Measurements from ENCODE around the gene MSN. TPM values are rescaled to one million over a fixed set of nuclear protein-coding genes. Genes with fewer than 3 reads are reported as not detected.
"Not testable (repeated sequence)": the region's sequence is repeated elsewhere in the genome, so short reads cannot be mapped to it uniquely, and the experiment has no call there.

Gene MSN
- total RNA-seq, 2 experiments from 2014 or later, result 268 to 273 TPM

- no peaks in the 10 kb centered on the region for H3K27me3 ChIP-seq (ENCODE audit: control insufficient read depth in 1 of 2, insufficient read depth in 2 of 2, low read length in 2 of 2)
- Mint-ChIP-seq H3K27ac (no peak overlapping the region), H3K9me3 (no peaks in the 10 kb centered on the region), H3K36me3 (ENCODE audit: low read depth) (no peaks in the 10 kb centered on the region), H3K27me3 (no peaks in the 10 kb centered on the region), H3K4me3 (no peak overlapping the region), H3K4me1 (ENCODE audit: low read depth) (peaks cover 18% of the 10 kb centered on the region)
- intact Hi-C loops (cut with DNase I, micrococcal nuclease), result no loop called here
- DNase-seq (no peak), ATAC-seq (ENCODE audit: poor library complexity) (no peak)
- ChIA-PET CTCF (no interaction called here), POLR2A (no interaction called here)
- no peaks in the 10 kb centered on the region for H3K36me3 ChIP-seq (ENCODE audit: insufficient read depth, low read length)
- peaks cover 11% of the 10 kb centered on the region for H3K4me1 ChIP-seq (ENCODE audit: insufficient read depth, low read length)
- H3K4me3 ChIP-seq (ENCODE audit: low read length), result no peak overlapping the region
- no peak for TF ChIP-seq CTCF (IDR thresholded peaks at IDR 0.05)
- no peak overlapping the region for H3K27ac ChIP-seq (ENCODE audit: low read depth in 1 of 2, low read length in 2 of 2)
- H3K9me3 ChIP-seq (ENCODE audit: control insufficient read depth in 1 of 2, insufficient read depth in 1 of 2, low read length in 2 of 2), result no peaks in the 10 kb centered on the region
These were observed 15.4 kb upstream of the MSN start for GRCh38 chrX:65652098-65652497.

- H3K4me1 Mint-ChIP-seq (ENCODE audit: low read depth), result peaks cover 43% of the 10 kb centered on the region
- H3K27me3 Mint-ChIP-seq; H3K36me3 ChIP-seq (ENCODE audit: insufficient read depth, low read length); H3K9me3 Mint-ChIP-seq; DNase-seq; H3K4me3 ChIP-seq (ENCODE audit: low read length); intact Hi-C loops (cut with DNase I, micrococcal nuclease); H3K36me3 Mint-ChIP-seq (ENCODE audit: low read depth); H3K27me3 ChIP-seq (ENCODE audit: control insufficient read depth in 1 of 2, insufficient read depth in 2 of 2, low read length in 2 of 2); H3K27ac ChIP-seq (ENCODE audit: low read depth in 1 of 2, low read length in 2 of 2); H3K9me3 ChIP-seq (ENCODE audit: control insufficient read depth in 1 of 2, insufficient read depth in 1 of 2, low read length in 2 of 2): not testable (repeated sequence)
- H3K4me1 ChIP-seq (ENCODE audit: insufficient read depth, low read length), result peaks cover 17% of the 10 kb centered on the region
- peak; percentile 45 for ATAC-seq (ENCODE audit: poor library complexity)
- H3K4me3 Mint-ChIP-seq, result peak overlapping the region; percentile 77
- H3K27ac Mint-ChIP-seq, result peak overlapping the region; percentile 78
- ChIA-PET CTCF (interaction anchor here (2.0 kb wide), 1 partner anchor 10 kb away, joined by 5 read pairs; the partner anchor contains the start of gene MSN), POLR2A (interaction anchor here (1.3 to 3.3 kb wide), 2 partner anchors 12 to 56 kb away, joined by 6 to 12 read pairs; no protein-coding TSS in a partner anchor)
These were observed 10.4 kb upstream of the MSN start for GRCh38 chrX:65657009-65657441.

- no peaks in the 10 kb centered on the region for H3K9me3 ChIP-seq (ENCODE audit: control insufficient read depth in 1 of 2, insufficient read depth in 1 of 2, low read length in 2 of 2)
- TF ChIP-seq CTCF (IDR thresholded peaks at IDR 0.05), result no peak
- peaks cover 17% of the 10 kb centered on the region for H3K4me1 ChIP-seq (ENCODE audit: insufficient read depth, low read length)
- no peak overlapping the region for H3K4me3 Mint-ChIP-seq
- DNase-seq (no peak), ATAC-seq (ENCODE audit: poor library complexity) (no peak)
- H3K9me3 Mint-ChIP-seq, result no peaks in the 10 kb centered on the region
- no peaks in the 10 kb centered on the region for H3K27me3 Mint-ChIP-seq
- peak overlapping the region; percentile 78 for H3K27ac Mint-ChIP-seq
- H3K27me3 ChIP-seq (ENCODE audit: control insufficient read depth in 1 of 2, insufficient read depth in 2 of 2, low read length in 2 of 2), result no peaks in the 10 kb centered on the region
- ChIA-PET POLR2A (interaction anchor here (0.9 to 3.3 kb wide), 3 partner anchors 13 to 56 kb away, joined by 3 to 12 read pairs (median 4); no protein-coding TSS in a partner anchor), CTCF (interaction anchor here (2.0 kb wide), 1 partner anchor 10 kb away, joined by 5 read pairs; the partner anchor contains the start of gene MSN)
- H3K36me3 ChIP-seq (ENCODE audit: insufficient read depth, low read length), result no peaks in the 10 kb centered on the region
- intact Hi-C loops (cut with DNase I, micrococcal nuclease), result no loop called here
- no peak overlapping the region for H3K27ac ChIP-seq (ENCODE audit: low read depth in 1 of 2, low read length in 2 of 2)
- H3K36me3 Mint-ChIP-seq (ENCODE audit: low read depth), result no peaks in the 10 kb centered on the region
- H3K4me1 Mint-ChIP-seq (ENCODE audit: low read depth), result peaks cover 43% of the 10 kb centered on the region
- no peak overlapping the region for H3K4me3 ChIP-seq (ENCODE audit: low read length)
These were observed 9.8 kb upstream of the MSN start for GRCh38 chrX:65657659-65658058.

- ChIA-PET CTCF (interaction anchor here (0.6 to 2.0 kb wide), 2 partner anchors 8 to 9 kb away, joined by 5 to 6 read pairs; partner anchors contain the start of gene MSN), POLR2A (interaction anchor here (0.6 to 3.3 kb wide), 4 partner anchors 14 to 57 kb away, joined by 3 to 12 read pairs (median 4); no protein-coding TSS in a partner anchor)
- Histone ChIP-seq H3K36me3 (ENCODE audit: insufficient read depth, low read length) (no peaks in the 10 kb centered on the region), H3K27ac (ENCODE audit: low read depth in 1 of 2, low read length in 2 of 2) (no peak overlapping the region), H3K4me1 (ENCODE audit: insufficient read depth, low read length) (peaks cover 17% of the 10 kb centered on the region), H3K4me3 (ENCODE audit: low read length) (no peak overlapping the region), H3K27me3 (ENCODE audit: control insufficient read depth in 1 of 2, insufficient read depth in 2 of 2, low read length in 2 of 2) (no peaks in the 10 kb centered on the region), H3K9me3 (ENCODE audit: control insufficient read depth in 1 of 2, insufficient read depth in 1 of 2, low read length in 2 of 2) (no peaks in the 10 kb centered on the region)
- peak overlapping the region; percentile 65 for H3K27ac Mint-ChIP-seq
- H3K9me3 Mint-ChIP-seq, result no peaks in the 10 kb centered on the region
- ATAC-seq (ENCODE audit: poor library complexity), result no peak
- TF ChIP-seq CTCF (IDR thresholded peaks at IDR 0.05), result no peak
- no peaks in the 10 kb centered on the region for H3K27me3 Mint-ChIP-seq
- intact Hi-C loops (cut with DNase I, micrococcal nuclease), result no loop called here
- H3K36me3 Mint-ChIP-seq (ENCODE audit: low read depth), result no peaks in the 10 kb centered on the region
- no peak for DNase-seq
- no peak overlapping the region for H3K4me3 Mint-ChIP-seq
- H3K4me1 Mint-ChIP-seq (ENCODE audit: low read depth), result peaks cover 43% of the 10 kb centered on the region
These were observed 9.2 kb upstream of the MSN start for GRCh38 chrX:65658229-65658628.

Measured in CD4-positive, alpha-beta T cell (primary cell).